Fibroblast of skin of back (primary cell): ENCODE data around the gene PTH2.
A peak's percentile ranks its signal among the peaks of the same experiment; 100 is the strongest.
"Not testable (repeated sequence)": the region's sequence is repeated elsewhere in the genome, so short reads cannot be mapped to it uniquely, and the experiment has no call there.

ENCODE experiments used
- DNase-seq: peaks from one replicate; pipeline ENCODE4 v3.0.0-alpha.2; 2013

The PTH2 gene

GRCh38 chr19:49447485-49448431, 24.5 kb upstream of the PTH2 start:
- DNase-seq = peak; percentile 39

- no peak for DNase-seq
Observed at GRCh38 chr19:49445997-49446396, 22.8 kb upstream of the PTH2 start.

GRCh38 chr19:49444100-49444700, 21.0 kb upstream of the PTH2 start:
- DNase-seq = not testable (repeated sequence)

GRCh38 chr19:49443366-49444099, 20.3 kb upstream of the PTH2 start:
- DNase-seq = peak; percentile 95

GRCh38 chr19:49442771-49443365, 19.6 kb upstream of the PTH2 start:
- DNase-seq = peak; percentile 92

GRCh38 chr19:49442354-49442753, 19.1 kb upstream of the PTH2 start:
- DNase-seq = peak; percentile 30

- no peak for DNase-seq
Observed at GRCh38 chr19:49441960-49442350, 18.7 kb upstream of the PTH2 start.

- DNase-seq = no peak
Observed at GRCh38 chr19:49441210-49441959, 18.1 kb upstream of the PTH2 start, which contains the start of gene SLC17A7. TSS of gene SLC17A7 (minus strand) at chr19:49441527. CDS start at chr19:49441379, 148 bp downstream.

GRCh38 chr19:49440439-49441209, 17.4 kb upstream of the PTH2 start:
- no peak for DNase-seq

GRCh38 chr19:49439836-49440235, 16.6 kb upstream of the PTH2 start:
- no peak for DNase-seq

GRCh38 chr19:49438261-49438660, 15.0 kb upstream of the PTH2 start:
- DNase-seq = no peak

- DNase-seq = no peak
Observed at GRCh38 chr19:49437231-49437630, 14.0 kb upstream of the PTH2 start.

GRCh38 chr19:49436381-49437017, 13.3 kb upstream of the PTH2 start:
- no peak for DNase-seq

- no peak for DNase-seq
Observed at GRCh38 chr19:49435670-49436069, 12.4 kb upstream of the PTH2 start.

GRCh38 chr19:49434907-49435583, 11.8 kb upstream of the PTH2 start:
- DNase-seq = no peak

- DNase-seq = no peak
Observed at GRCh38 chr19:49433240-49433901, 10.1 kb upstream of the PTH2 start.

GRCh38 chr19:49432141-49433073, 9.2 kb upstream of the PTH2 start:
- no peak for DNase-seq

GRCh38 chr19:49431330-49431749, 8.1 kb upstream of the PTH2 start:
- DNase-seq = no peak
